GM23248 (cell line): ENCODE measurements around the gene PAQR7. TPM values are rescaled to one million over a fixed set of nuclear protein-coding genes. Genes with fewer than 3 reads are reported as not detected.
A peak's percentile ranks its signal among the peaks of the same experiment; 100 is the strongest.

Experiments used
- DNase-seq: peaks from one replicate; pipeline ENCODE4 v3.0.0-alpha.2; 2015
- H2AFZ ChIP-seq: fragments of 200-600 bp; sonication (generic); 2 replicates; pipeline ENCODE4 v1.6.1; 2016; ENCODE audit warnings: antibody characterized with exemption
- H3F3A ChIP-seq: fragments of 200-600 bp; sonication (generic); 2 replicates; pipeline ENCODE4 v1.6.1; 2016; ENCODE audit warnings: mild to moderate bottlenecking, antibody characterized with exemption, mixed run types; ENCODE audit not compliant: insufficient read depth
- H3K27ac ChIP-seq: fragments of 200-600 bp; sonication (generic); 2 replicates; pipeline ENCODE4 v1.5.1; 2016; ENCODE audit warnings: mild to moderate bottlenecking
- H3K27me3 ChIP-seq: fragments of 200-600 bp; sonication (generic); replicated peaks from 2 replicates; pipeline ENCODE4 v1.6.1; 2016; ENCODE audit warnings: mild to moderate bottlenecking; ENCODE audit not compliant: insufficient read depth
- H3K36me3 ChIP-seq: fragments of 200-600 bp; sonication (generic); 2 replicates; pipeline ENCODE4 v1.6.1; 2016; ENCODE audit warnings: low read depth, mild to moderate bottlenecking
- H3K4me1 ChIP-seq: fragments of 200-600 bp; sonication (generic); 2 replicates; pipeline ENCODE4 v1.6.1; 2016; ENCODE audit warnings: mild to moderate bottlenecking; ENCODE audit not compliant: insufficient read depth
- H3K4me2 ChIP-seq: fragments of 200-600 bp; sonication (generic); one replicate; pipeline ENCODE4 v1.6.1; 2016; ENCODE audit warnings: mild to moderate bottlenecking; ENCODE audit not compliant: unreplicated experiment
- H3K4me3 ChIP-seq: fragments of 200-600 bp; sonication (generic); 2 replicates; pipeline ENCODE4 v1.5.1; 2016; ENCODE audit warnings: mild to moderate bottlenecking
- H3K79me2 ChIP-seq: fragments of 200-600 bp; sonication (generic); 2 replicates; pipeline ENCODE4 v1.6.1; 2016; ENCODE audit warnings: mild to moderate bottlenecking; ENCODE audit not compliant: insufficient read depth
- H3K9ac ChIP-seq: fragments of 200-600 bp; sonication (generic); 2 replicates; pipeline ENCODE4 v1.6.1; 2016; ENCODE audit warnings: mild to moderate bottlenecking
- H3K9me2 ChIP-seq: fragments of 200-600 bp; sonication (generic); 2 replicates; pipeline ENCODE4 v1.6.1; 2016; ENCODE audit warnings: mixed run types, mild to moderate bottlenecking, moderate library complexity; ENCODE audit not compliant: insufficient read depth
- H3K9me3 ChIP-seq: fragments of 200-600 bp; sonication (generic); one replicate; pipeline ENCODE4 v1.6.1; 2017; ENCODE audit warnings: low read depth
- H4K20me1 ChIP-seq: fragments of 200-600 bp; sonication (generic); 2 replicates; pipeline ENCODE4 v1.6.0; 2016; ENCODE audit not compliant: insufficient read depth
- EZH2 ChIP-seq: fragments of 200-600 bp; sonication (generic); IDR thresholded peaks from 2 replicates; pipeline ENCODE4 v1.6.1; 2018; ENCODE audit warnings: antibody characterized with exemption, mild to moderate bottlenecking; ENCODE audit not compliant: insufficient read depth, poor library complexity, severe bottlenecking
- EZH2phosphoT487 ChIP-seq: fragments of 200-600 bp; sonication (generic); IDR thresholded peaks from 2 replicates; pipeline ENCODE4 v1.6.1; 2018; ENCODE audit warnings: antibody characterized with exemption, moderate library complexity, mild to moderate bottlenecking, low read depth; ENCODE audit not compliant: insufficient read depth
- WGBS, 2 experiments: methylation state at CpG; one replicate each; pipeline ENCODE4 v1.1.6; 2015 to 2017; ENCODE audit warnings: low lambda C conversion rate in 2 of 2, low coverage in 1 of 2; ENCODE audit errors: missing lambda C conversion rate in 2 of 2; 5-methylcytosine and 5-hydroxymethylcytosine counted together
- in situ Hi-C: fragments of 300-500 bp; cut with MboI; formaldehyde crosslinking; loops from 2 replicates; pipeline ENCODE4 v1.15.0; 2020
- polyA plus RNA-seq: library from polyadenylated mRNA; unstranded; fragments of >200 nt; fragmentation: Nextera tagmentation; extraction: Ambion mirVana; gene quantifications from 2 replicates; pipeline ENCODE4 v1.2.1, GENCODE V29; 2016
- total RNA-seq: library from RNA; depleted of rRNA; stranded (reverse); fragments of >200 nt; shearing (Covaris generic); gene quantifications from 2 replicates; pipeline ENCODE4 v1.2.3, GENCODE V29; 2014

The PAQR7 gene
- total and polyA plus RNA-seq, 2 experiments from 2014 or later, result 12.7 to 20.6 TPM

DNA sequence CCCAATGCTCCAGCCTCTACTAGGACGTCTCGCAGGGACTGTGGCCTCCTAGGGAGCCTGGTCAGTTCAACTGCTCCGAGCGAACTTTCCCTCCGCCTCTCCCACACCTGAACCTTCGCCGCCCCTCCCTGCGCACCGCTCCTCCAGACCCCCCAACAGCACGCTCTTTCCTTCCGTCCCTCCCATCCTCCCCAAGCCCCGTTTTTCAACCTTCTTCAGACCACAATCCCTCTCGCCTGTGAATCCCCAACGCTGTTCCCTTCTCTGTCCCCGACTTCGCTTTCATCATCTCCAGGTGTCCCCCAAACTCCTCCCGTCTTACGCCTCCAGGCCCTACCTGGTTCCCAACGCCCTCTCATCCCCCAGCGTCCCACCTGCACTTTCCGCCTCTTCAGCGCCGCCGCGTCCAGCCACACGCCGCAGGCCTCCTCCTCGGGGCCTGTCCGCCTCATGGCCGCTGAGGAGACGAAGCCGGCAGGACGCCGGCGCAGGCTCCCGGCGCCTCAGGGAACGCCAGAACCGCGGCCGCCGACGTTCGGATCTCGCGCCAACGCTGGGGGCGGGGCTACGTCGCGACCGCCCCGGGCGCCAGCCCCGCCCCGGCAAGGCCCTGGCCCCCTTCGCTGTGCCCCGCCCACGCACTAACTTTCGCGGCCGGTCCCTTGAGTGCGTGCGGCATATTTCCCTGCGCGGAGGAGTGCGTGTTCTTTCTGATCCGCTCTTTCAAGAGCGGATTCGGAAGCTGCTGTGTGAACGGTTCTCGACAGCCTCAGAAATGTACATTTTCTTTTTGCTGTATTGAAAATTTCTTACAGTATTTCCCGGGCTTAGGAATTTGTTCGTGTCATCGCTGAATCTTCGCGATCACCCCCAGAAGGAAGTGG is 16.4 kb downstream of the PAQR7 start, which contains the start of gene AUNIP:
TSS of gene AUNIP (minus strand) at position 552 of the 884 bp plus-strand sequence. CDS start at position 452, 100 bp downstream.
- 1 to 2% methylated on average over 53 to 75 of the region's 77 CpGs for whole genome bisulfite sequencing, 2 experiments
- H3K36me3 ChIP-seq, result no peaks in the 10 kb centered on the region; the same call in 1 of the 2 replicates
- H3K9ac ChIP-seq, result peak within 1 kb of the TSS; percentile 91
- TF ChIP-seq EZH2phosphoT487 (no peak), EZH2 (no peak)
- no peaks in the 10 kb centered on the region for H3K9me2 ChIP-seq
- H3K79me2 ChIP-seq, result peaks cover 28% of the 10 kb centered on the region; the same call in 1 of the 2 replicates
- H3K4me3 ChIP-seq, result peak within 1 kb of the TSS; percentile 89
- H3K27me3 ChIP-seq, result no peaks in the 10 kb centered on the region
- H4K20me1 ChIP-seq, result no peaks in the 10 kb centered on the region
- peak; percentile 97 for DNase-seq
- in situ Hi-C loops, result no loop called here
- peak within 1 kb of the TSS; percentile 87 for H3K27ac ChIP-seq
- no peaks in the 10 kb centered on the region for H3K9me3 ChIP-seq
- H3F3A ChIP-seq, result peaks cover 8% of the 10 kb centered on the region
- H2AFZ ChIP-seq, result peak within 1 kb of the TSS; percentile 96
- peak within 1 kb of the TSS; percentile 96 for H3K4me2 ChIP-seq
- no peaks in the 10 kb centered on the region for H3K4me1 ChIP-seq

DNA sequence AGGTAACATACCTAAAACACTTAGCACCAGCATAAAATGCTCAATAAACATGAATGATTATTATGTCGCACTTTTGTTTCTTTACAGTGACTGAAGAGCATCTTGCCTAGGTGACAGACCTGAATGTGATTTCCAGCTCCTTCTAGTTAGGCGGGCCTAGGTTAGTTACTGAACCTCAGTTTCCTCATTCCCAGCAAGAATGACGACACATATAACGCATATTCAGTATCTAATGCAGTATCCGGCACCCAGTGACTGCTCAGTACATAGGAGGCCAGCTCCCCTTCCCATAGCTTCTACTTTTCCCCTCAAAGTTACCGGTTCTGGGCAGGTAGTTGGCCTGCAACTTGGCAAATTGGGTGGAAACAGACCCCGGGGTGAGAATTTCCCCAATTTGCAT is 17.0 kb downstream of the PAQR7 start:
- Histone ChIP-seq H3K27me3 (no peaks in the 10 kb centered on the region), H3K4me3 (peak overlapping the region; percentile 89), H3K9me2 (no peaks in the 10 kb centered on the region), H3K4me1 (no peaks in the 10 kb centered on the region), H3K9ac (peak overlapping the region; percentile 91), H3K79me2 (peaks cover 34% of the 10 kb centered on the region; the same call in 1 of the 2 replicates), H3K36me3 (no peaks in the 10 kb centered on the region; the same call in 1 of the 2 replicates), H2AFZ (peak overlapping the region; percentile 96), H3K27ac (no peak overlapping the region), H3K9me3 (no peaks in the 10 kb centered on the region), H3K4me2 (peak overlapping the region; percentile 96), H4K20me1 (no peaks in the 10 kb centered on the region), H3F3A (peaks cover 8% of the 10 kb centered on the region)
- DNase-seq, result no peak
- in situ Hi-C loops, result no loop called here
- 36 to 37% methylated on average over 7 of the region's 7 CpGs for WGBS, 2 experiments
- TF ChIP-seq EZH2phosphoT487, result no peak
- no peak for TF ChIP-seq EZH2

DNA sequence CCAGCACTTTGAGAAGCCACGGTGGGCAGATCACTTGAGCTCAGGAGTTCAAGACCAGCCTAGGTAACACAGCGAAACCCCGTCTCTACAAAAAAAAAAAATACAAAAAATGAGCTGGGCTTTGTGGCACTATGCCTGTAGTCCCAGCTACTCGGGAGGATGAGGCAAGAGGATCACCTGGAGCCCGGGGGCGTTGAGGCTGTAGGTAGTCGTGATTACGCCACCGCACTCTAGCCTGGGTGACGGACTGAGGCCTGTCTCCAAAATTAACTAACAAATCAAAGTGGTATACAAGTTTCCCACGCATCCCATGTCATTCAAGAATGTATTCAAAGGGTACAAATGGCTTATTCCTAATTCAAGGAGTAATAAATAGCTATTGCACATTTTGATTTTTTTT is 18.7 kb downstream of the PAQR7 start:
- no peak for DNase-seq
- 90 to 92% methylated on average over 11 of the region's 11 CpGs for WGBS, 2 experiments
- H3K9me3 ChIP-seq, result no peaks in the 10 kb centered on the region
- H3K27me3 ChIP-seq, result no peaks in the 10 kb centered on the region
- no peaks in the 10 kb centered on the region for H3K4me1 ChIP-seq
- H3K27ac ChIP-seq, result no peak overlapping the region
- no peak overlapping the region for H3K4me2 ChIP-seq
- in situ Hi-C loops, result no loop called here
- no peak overlapping the region for H3K9ac ChIP-seq
- no peaks in the 10 kb centered on the region for H3K9me2 ChIP-seq
- H3K36me3 ChIP-seq, result no peaks in the 10 kb centered on the region
- H3K4me3 ChIP-seq, result no peak overlapping the region
- no peaks in the 10 kb centered on the region for H4K20me1 ChIP-seq
- H3K79me2 ChIP-seq, result peaks cover 45% of the 10 kb centered on the region; the same call in 1 of the 2 replicates
- no peak for TF ChIP-seq EZH2phosphoT487
- no peak for TF ChIP-seq EZH2
- H2AFZ ChIP-seq, result no peak overlapping the region
- peaks cover 8% of the 10 kb centered on the region for H3F3A ChIP-seq

DNA sequence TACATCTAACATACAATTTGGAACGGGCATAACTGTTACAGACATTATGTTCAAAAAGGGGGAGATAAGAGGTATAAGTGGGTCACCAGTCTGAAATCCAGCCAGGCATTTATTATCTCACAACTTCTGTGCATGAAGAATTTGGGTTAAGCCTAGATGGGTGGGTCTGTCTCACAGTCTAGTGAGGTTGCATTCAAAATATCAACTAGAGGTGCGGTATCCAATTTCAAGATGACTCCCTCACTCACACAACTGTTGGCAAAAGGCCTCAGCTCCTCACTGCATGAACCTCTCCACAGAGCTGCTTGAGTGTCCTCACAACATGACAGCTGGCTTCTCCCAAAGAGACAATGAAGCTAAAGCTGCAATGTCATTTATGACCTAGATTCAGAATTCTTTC is 21.0 kb downstream of the PAQR7 start:
- H3K9me2 ChIP-seq, result no peaks in the 10 kb centered on the region
- TF ChIP-seq EZH2 (no peak), EZH2phosphoT487 (no peak)
- no peak for DNase-seq
- H4K20me1 ChIP-seq, result no peaks in the 10 kb centered on the region
- H3K27ac ChIP-seq, result no peak overlapping the region
- H3K4me3 ChIP-seq, result no peak overlapping the region
- H3F3A ChIP-seq, result peaks cover under 1% of the 10 kb centered on the region
- no peak overlapping the region for H3K9ac ChIP-seq
- H3K9me3 ChIP-seq, result no peaks in the 10 kb centered on the region
- in situ Hi-C loops, result no loop called here
- H2AFZ ChIP-seq, result no peak overlapping the region; the same call in 1 of the 2 replicates
- no peak overlapping the region for H3K4me2 ChIP-seq
- no peaks in the 10 kb centered on the region for H3K4me1 ChIP-seq
- H3K36me3 ChIP-seq, result no peaks in the 10 kb centered on the region
- H3K27me3 ChIP-seq, result no peaks in the 10 kb centered on the region
- 97 to 100% methylated on average over 2 of the region's 2 CpGs for WGBS, 2 experiments
- peaks cover 51% of the 10 kb centered on the region; the same call in 1 of the 2 replicates for H3K79me2 ChIP-seq
